HG03571 (cell line): ENCODE measurements around the gene EEFSEC.

Source experiments
- ATAC-seq: cut with Tn5 transposase; IDR thresholded peaks from one replicate; pipeline ENCODE4 v1.9.1; 2021; ENCODE audit not compliant: unreplicated experiment

Gene EEFSEC

GRCh38 chr3:128239304-128239703 lies 86.0 kb downstream of the EEFSEC start:
- no peak for ATAC-seq

DNA sequence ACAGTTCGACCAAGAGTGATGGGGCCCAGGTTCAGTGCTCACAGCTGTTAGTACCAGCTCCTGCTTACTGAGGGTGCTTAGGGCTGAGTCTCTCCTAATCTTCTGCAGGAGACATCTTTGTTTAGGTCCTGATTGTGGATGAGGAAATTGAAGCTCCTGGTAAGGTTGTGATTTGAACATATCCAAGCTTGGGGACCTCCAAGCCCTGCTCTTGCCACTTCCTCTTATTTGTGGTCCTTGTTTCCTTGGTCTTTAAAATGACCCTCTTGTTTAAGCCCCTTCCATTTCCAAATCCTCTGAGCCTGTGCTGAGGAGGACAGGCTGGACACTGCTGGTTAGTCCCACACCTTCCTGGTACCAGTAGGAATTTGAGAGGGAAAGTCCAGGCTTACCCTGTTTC lies 87.0 kb downstream of the EEFSEC start:
- no peak for ATAC-seq

GRCh38 chr3:128241741-128242140 lies 88.5 kb downstream of the EEFSEC start:
- no peak for ATAC-seq

DNA sequence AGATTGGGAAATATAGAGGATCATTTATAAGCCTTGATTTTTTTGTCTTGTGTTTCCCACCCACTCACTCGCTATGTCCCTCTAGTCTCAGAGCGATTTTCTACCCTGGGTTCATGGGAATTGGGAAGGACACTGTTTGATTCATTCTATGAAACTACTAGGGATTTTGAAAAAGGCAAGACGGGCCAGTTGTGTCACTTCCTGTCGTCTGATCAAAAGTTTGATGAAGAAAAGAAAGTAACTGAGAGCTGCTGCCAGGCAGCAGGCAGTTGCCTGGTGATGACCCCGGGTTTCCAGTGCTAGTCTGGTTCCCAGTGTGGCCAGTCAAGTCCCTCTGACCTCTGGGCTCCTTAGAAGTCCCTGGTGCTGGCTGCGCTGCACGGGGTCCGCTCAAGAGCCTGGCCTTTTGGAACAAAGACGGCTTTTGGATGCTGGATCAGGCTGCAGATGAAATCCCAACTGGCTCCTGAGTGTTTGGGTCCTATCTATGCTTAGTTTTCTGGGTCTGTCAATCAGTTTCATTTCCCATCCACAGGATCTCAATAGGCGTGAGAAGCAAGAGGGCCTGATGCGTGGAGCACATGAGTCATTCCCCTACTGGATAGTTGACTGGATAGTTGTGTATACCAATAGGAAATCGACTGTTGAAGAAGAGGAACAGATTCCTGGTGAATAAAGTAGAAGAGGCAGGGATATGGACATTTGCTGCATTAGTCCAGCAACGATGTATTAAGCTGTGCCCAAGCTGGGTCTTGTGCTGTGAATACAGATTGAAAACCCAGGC lies 89.7 kb downstream of the EEFSEC start:
- no peak for ATAC-seq

GRCh38 chr3:128243602-128244504 lies 90.6 kb downstream of the EEFSEC start:
- no peak for ATAC-seq

- ATAC-seq = no peak
These were observed 92.2 kb downstream of the EEFSEC start for GRCh38 chr3:128245460-128245859.

DNA sequence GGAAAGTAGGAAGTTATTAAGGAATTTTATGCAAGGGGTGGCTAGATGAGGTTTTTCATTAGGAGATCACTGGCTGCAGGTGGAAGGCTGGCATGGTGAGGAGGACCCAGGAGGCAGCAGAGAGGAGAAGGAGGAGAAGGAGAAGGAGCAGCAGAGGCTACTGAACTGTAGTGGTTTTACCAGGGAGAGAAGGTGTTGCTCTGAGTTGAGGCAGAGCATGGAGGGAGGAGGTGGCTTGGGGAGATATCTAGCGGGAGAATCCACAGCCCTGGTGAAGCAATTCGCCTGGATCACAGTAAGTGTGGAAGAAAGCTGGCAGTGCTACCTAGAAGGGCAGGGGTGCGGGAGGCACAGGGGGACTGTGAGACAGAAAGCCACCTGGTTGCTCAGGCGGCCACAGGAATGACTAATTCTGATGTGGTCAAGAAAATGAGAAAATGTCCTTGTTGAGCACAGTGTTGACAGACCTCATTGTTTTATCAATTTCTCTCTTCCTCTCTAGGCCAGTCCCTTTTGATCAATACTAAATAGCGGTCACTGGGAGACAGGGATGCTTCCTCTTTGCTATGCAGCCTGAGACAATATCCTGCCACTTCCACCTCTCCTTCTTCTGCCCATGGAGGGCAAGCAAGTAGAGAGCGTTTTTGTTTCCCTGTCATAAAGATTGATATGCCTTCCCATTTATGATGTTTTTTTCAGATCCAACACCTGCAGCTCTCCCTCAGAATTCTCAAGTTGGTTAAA lies 94.6 kb downstream of the EEFSEC start:
- ATAC-seq = no peak

DNA sequence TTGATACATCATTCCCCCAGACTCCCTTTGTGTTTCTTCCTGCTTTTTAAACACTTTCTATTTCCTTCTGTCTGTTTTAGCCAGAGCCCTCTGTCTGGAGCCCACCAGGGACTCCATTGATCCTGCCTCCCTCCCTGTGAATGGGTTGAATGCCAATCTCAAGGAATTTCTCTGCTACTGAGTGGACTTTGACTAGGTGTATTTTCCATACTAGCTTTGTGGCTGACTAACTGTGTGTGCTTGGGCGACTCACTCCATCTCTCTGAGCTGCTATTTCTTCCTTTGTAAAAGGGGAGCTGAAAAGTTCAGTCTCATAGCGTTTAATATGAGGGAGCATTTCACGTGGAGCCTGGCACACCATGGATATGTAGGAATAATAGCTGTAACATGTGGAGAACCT lies 98.8 kb downstream of the EEFSEC start:
- ATAC-seq = no peak

DNA sequence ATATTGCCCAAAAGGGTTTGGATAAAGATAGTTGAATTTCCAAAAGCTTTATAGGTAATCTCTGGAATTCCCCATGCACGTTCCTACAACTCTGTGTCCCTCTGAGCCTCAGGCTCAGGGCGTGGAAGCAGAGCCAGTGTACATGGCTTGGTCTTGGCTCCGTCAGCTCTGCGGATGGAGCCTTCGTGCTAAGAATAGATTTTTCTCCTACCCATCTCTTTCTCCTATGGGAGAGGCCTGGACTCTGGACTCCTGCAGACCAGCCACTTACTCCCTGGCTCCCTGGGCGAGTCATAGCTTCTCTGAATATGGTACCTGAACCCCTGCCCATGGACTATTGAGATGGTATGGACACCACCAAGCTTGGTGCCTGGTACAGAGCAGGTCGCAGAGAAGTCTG lies 99.9 kb downstream of the EEFSEC start:
- ATAC-seq = no peak

- no peak for ATAC-seq
These were observed 100.8 kb downstream of the EEFSEC start for GRCh38 chr3:128254066-128254590.

- ATAC-seq = no peak
These were observed 101.7 kb downstream of the EEFSEC start for GRCh38 chr3:128254967-128255366.

DNA sequence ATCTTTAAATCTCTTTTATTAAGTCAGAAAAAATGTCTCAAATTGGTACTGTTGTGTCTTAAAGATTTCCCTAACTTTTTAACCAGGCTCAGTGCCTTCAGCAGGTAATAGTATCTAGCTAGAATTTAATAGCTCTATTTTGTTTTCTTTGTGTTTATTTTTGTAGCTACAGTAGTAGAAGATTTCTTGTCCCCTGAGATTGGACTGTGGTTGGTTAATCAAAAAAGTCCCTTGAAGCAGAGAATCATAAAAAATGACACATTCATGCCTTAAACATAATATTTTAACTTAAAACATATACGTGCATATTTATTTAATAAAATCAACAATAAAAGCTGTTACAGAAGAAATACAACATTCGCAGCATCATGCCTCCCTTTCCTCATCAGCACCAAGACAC lies 102.8 kb downstream of the EEFSEC start:
- ATAC-seq = no peak

- no peak for ATAC-seq
These were observed 104.4 kb downstream of the EEFSEC start for GRCh38 chr3:128257632-128258031.

DNA sequence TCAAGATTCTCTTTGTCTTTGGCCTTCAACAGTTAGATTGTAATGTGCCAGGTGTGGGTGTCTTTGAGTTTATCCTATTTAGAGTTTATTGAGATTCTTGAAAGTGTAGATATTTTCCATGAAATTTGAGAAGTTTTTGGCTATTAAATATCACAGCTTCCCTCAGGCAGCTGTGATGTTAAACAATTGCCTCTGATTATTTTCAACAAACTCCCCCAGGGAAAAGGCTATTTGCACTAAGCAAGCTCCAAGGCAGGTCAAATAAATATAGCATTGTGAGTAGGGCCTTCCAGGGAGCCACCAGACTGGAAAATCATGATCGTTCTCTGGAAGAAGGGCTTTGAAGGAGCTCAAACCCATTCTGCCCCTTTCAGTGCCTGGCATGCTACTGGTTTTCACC lies 107.0 kb downstream of the EEFSEC start:
- no peak for ATAC-seq

- no peak for ATAC-seq
These were observed 109.2 kb downstream of the EEFSEC start for GRCh38 chr3:128262457-128262856.

- no peak for ATAC-seq
These were observed 109.8 kb downstream of the EEFSEC start for GRCh38 chr3:128263118-128263517.

DNA sequence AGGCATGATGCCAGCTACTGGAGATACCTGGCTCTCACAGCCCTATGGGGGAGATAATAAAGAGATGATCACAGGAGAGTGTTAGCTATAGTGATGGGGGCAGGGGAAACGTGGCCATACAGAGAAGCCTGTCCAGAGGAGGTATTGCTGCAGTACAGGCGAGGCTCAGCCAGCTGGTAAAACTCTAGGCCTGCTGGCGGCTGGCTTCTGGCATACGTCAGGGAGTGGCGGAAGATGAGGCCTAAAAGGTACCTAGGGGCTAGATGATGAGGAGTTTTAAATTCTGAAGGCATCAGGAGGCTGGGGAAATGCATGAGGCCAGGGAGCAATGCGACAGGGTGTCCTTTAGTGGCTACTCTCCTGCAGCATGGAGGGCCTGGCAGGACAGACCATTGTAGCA lies 110.7 kb downstream of the EEFSEC start:
- no peak for ATAC-seq

DNA sequence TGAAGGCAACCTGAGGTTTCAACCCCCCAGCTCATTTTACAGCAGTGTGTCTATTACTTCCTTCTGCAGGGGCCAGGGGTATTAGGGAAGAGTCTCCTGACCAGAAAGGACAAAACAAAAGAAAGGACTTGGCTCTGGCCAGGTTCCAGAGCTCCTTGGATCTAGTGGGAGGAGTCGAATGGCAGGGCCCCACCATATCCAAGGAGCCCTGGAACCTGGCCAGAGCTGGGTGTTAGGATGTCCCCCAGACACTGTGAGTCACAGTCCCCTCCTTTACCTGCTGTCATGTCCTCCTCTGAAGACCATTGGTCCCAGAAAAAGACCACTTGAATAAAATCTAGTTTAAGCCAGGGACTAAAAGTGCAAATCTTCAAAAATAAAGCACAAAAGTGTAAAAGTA lies 113.2 kb downstream of the EEFSEC start:
- no peak for ATAC-seq

GRCh38 chr3:128267541-128267940 lies 114.3 kb downstream of the EEFSEC start:
- no peak for ATAC-seq

DNA sequence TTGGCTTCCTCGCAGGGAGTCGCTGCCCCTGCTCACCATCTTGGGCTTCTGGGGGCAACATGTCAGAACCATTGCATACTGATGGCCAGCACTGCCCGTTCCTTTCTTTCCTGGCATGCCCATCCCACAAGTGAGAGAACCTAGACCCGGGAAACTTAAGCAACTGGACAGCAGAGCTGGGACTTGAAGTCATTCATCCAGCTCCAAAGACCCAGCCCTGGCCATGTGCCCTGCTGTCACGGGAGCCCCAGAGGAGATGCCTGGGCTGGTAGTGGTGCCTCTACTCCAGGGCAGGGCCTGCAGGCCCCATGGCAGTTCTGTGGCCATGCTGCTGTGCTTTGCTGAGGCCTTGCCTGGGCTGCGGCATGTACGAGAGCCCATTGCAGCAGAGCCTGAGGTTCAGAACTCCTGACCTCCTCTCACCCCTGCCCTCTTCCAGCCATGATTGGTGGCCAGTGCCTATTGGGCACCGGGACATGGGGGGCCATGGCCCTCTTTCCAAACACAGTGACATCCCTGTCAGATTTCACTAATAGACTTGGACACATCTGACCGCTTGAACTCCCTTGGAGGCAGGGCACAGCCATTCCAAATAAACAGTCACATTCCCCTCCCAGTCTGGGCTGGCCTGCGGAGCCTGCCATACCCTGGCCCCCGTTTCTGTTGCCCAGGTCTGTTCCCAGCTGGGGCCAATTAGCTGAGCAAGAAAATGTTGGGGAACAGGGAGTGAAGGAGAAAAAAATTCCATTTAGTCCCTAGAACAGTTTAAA lies 115.9 kb downstream of the EEFSEC start:
- no peak for ATAC-seq
